GM08714 (cell line): ENCODE data around the gene MEF2C.
A peak's percentile ranks its signal among the peaks of the same experiment; 100 is the strongest.

Experiments used
- H3K4me3 ChIP-seq: fragments of 200-500 bp; sonication (Bioruptor generic); 2 replicates; pipeline ENCODE4 v1.5.1; 2014; ENCODE audit warnings: mild to moderate bottlenecking, low read length, inconsistent platforms
- ZNF274 ChIP-seq: IDR thresholded peaks from 2 replicates; pipeline ENCODE4 v1.6.1; 2012; ENCODE audit warnings: mild to moderate bottlenecking, low read depth, low read length

MEF2C gene

DNA sequence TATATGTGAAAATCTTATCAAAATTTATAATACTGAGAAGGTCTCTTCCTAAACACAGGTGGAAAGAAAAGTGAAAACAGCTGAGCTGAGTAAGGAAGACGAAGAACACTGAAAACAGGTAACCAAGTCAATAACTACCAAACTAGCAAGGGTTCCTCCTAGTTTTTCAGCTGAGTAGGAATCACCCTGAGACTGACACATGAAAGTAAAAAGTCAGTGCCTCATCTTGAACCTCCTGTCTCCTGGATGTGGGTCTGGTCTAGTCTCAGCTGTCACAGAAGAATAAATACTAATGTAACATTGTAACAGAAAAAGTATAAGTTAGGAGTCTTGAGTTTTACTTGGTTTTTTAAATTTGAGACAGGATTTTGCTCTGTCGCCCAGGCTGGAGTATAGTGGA, 121.0 kb downstream of the MEF2C start:
- H3K4me3 ChIP-seq = no peak overlapping the region
- TF ChIP-seq ZNF274 = no peak

DNA sequence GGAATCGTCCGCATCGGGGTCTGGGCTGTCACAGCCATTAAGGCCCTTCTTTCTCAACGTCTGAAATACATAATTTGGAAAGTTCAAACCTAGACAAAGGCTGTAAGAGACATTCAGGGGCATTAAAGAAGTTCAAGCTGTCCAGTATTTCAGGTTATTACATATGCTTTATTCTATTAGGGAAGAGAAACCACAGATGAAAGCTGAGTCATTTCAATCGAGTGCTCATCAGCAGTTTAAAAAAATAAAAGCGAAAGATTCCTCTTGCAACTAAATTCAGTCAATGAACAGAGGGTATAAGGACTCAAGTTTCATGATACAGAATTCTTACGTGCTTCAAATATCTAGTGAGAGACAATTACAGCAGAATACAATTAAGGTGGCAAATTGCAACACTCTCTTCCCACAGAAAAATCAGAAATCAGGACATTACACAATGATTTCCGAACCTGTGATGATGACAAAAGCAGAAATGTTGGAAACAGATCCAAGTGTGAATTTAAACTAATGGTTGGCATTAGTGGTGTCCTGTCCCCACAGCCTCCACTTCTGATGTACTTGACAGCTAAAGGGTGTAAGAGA, 121.6 kb downstream of the MEF2C start:
- TF ChIP-seq ZNF274 = no peak
- no peak overlapping the region for H3K4me3 ChIP-seq

DNA sequence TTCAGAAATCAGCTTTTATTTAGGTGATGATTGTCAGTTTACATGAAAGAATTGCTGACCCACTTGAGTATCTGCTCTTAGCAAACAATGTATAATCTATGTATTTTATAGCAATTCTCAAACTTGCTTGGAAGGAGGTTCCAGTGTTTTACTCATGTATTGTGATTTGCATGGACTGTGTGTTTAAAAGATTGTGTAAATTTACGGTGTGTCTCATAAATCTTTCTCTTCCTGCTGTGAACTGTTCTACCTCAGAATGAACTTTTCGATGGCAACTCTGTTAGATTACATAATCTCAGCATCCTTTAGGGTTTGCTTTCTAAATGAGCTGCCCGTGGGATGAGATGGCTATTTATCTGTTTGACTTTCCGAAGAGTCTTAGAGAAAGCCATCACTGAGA, 122.5 kb downstream of the MEF2C start:
- no peak for TF ChIP-seq ZNF274
- no peak overlapping the region for H3K4me3 ChIP-seq

DNA sequence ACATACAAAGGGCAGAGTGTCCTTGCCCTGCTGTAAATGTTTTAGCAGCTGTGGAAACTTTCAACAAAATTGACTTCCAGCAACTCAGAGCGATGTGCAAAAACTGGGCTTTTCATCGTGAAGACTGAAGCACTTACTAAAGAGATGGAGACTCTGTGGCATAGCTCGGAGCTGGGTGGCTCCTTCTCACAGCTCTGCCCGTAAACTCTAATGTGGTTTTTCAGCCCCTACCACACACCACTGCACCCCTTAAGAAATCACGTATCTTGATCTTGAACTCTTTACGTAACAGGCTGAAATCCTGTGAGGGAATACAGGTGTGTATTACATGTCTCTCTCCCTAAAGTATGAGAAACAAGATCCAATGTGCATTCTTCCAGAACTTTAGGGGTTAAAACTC, 124.4 kb downstream of the MEF2C start:
- no peak for TF ChIP-seq ZNF274
- H3K4me3 ChIP-seq = no peak overlapping the region

DNA sequence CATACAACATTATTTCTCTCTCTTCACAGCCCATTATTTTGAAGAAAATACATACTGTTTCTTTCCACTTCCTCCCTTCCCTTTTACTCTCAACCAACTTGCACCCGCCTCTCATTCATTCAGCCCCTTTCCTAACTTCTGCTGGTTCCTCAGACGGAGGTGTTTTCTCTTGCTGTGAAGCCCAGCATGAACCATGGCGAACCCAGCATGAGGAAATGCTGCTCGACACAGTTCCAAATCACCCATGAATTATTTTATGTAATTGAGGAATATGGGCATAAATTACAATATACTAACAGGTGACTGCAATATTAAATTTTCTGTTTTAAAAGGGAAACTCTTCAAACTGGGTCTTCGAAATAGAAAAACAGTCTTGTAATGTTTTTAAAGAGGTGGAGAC, 124.8 kb downstream of the MEF2C start:
- TF ChIP-seq ZNF274 = no peak
- H3K4me3 ChIP-seq = no peak overlapping the region

DNA sequence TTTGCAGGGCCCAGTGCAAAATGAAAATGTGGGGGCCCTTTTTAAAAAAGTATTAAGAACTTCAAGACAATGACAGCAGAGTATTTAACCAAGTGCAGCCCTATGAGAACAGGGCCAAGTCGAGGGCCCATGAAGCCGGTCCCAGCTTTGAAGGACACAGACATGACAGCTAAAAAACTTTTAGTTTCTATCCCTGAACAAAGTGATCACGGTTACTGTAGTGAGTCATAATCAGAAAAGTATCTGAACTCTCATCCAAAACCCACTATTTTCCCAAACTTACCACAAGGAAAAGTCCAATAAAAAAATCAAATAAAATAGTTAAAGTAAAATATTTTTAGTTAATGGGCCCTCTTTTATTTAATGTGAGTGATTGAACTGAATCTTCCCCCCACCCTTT, 126.0 kb downstream of the MEF2C start:
- TF ChIP-seq ZNF274 = no peak
- no peak overlapping the region for H3K4me3 ChIP-seq

DNA sequence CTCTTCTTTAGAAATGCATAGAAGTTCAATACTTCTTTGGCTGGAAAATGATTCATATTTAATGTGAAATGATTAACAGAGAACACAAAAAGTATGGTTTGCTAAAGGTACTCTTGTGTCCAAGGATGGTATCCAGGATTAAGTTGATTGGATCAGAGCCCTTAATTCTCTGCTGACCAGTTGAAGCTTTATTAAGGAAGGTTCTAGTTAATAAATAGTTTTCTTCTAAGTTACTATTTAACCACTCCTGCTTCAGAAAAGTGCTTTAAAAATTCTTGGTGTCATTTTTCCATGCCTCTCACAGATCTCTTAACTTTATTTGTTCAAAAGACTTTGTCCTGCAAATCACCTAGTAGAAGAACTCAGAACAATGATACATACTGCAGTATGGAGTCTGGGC, 134.3 kb downstream of the MEF2C start:
- H3K4me3 ChIP-seq = peak overlapping the region; percentile 43; the same call in 1 of the 2 replicates
- TF ChIP-seq ZNF274 = no peak

DNA sequence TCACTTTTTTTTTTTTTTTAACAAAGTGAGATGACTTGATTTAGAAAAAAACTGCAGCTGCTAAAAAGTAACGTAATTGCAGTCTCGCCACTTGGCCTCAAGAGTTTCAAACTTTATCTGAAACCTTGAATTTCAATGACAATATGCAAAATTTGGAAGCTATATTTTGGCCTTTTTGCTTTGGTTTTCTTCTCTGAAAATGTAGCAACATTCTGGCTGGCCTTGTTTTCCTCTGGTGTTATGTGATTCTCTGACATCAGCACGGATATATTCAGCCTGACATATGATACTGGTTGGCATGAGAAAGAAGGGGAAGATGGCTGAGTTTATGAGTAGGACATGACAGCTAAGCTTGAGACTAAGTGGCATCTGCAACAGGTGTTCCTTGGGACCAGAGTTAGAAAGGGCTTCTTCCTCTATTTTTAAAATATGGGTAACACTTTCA, 136.5 kb downstream of the MEF2C start:
- H3K4me3 ChIP-seq = no peak overlapping the region

DNA sequence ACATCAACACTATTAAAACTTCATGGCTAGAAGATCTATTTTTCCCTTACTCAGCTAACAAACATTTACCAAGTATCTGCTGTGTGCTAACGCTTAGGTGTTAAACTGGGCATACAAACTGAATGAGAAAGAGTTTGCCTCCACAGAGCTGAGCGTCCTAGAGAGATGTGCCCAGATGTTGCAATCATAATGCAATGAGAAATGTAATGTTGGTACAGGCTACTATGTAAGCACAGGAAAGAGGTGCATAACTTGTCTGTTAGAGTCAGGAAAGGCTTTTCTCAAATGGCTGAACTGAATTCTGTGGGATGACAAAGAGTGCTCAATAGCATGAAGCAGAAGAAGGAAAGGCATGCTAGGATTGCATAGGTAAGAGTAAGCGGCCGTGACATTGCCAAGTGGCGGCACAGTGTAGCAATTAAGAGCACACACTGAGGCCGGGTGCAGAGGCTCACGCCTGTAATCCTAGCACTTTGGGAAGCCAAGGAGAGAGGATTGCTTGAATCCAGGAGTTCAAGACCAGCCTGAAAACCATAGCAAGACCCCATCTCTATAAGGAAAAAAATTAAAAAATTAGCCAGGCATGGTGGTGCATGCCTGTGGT, 137.8 kb downstream of the MEF2C start:
- H3K4me3 ChIP-seq = no peak overlapping the region
- no peak for TF ChIP-seq ZNF274

More for the DNA sequence above, 136.5 kb downstream of the MEF2C start:
- TF ChIP-seq ZNF274 = no peak

DNA sequence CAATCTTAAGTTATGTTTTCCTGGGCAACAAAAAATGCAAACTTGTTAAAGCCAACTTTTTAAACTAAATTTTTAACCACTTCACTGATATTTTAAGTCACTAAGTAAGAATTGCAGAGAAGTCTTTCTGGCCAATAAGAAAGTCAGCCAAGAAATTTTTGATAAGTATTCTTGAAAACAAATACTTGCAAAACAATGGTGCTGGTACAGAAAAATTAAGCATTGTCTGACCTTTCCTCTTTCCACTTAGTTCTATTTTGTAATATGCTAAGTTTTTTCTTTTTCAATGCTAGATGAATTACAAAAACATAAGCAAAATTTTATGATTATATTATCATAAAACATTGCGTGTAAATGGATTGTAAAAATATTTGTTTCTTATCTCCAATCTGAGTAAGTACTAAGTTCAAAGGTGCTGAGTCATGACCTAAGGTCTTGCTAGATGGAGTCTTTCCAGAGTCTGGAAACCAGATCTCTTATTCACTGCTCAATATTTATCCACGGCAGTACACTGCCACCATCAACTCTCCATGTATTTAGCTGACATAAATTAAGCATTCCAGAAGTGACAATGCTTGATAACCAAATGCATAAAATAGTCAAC, 139.7 kb downstream of the MEF2C start:
- no peak overlapping the region for H3K4me3 ChIP-seq
- no peak for TF ChIP-seq ZNF274

DNA sequence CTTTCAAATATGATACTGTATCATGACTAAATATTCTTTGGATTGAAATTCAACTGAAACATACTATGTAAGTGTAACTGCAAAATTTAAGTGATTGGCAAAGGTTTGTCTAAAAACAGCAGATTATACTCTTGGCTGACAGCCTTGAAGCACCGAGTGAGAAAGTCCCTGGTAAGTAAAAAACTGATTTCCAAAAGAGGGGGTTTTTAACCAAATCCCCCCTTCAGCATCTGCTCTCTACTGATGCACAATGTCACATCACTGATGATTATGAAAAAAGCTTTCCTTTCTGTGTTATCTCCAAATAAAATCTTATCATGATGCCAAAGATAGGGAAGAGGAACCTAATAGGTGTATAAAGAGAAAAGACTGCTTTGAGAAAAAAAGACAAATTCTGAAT, 141.0 kb downstream of the MEF2C start:
- no peak overlapping the region for H3K4me3 ChIP-seq
- TF ChIP-seq ZNF274 = no peak

DNA sequence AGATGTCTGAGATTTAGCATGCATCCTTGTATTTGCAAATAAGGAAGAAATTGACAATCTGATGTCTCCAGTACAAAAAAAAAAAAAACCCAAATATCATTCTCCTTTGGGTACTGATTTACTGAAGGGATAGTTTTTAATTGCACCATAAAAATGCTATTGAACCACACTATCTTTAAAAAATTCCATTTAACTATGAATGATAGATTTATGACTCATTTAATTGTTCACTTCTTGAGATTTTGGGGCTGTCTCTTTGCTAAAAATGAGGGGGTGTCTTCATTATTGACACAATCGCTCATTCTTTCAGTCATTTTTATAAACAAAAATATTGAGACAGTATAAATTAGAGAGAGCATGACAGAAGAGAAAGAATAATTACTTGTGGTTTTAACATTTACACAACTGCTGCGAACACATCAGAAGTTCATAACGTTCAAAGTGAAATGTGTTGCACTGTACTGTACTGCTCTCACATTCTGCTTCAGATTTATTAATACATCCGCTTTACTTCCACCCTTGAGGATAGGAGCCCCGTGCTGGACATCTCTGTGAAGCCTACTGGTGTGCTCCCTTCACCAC, 142.3 kb downstream of the MEF2C start:
- no peak for TF ChIP-seq ZNF274
- H3K4me3 ChIP-seq = no peak overlapping the region

DNA sequence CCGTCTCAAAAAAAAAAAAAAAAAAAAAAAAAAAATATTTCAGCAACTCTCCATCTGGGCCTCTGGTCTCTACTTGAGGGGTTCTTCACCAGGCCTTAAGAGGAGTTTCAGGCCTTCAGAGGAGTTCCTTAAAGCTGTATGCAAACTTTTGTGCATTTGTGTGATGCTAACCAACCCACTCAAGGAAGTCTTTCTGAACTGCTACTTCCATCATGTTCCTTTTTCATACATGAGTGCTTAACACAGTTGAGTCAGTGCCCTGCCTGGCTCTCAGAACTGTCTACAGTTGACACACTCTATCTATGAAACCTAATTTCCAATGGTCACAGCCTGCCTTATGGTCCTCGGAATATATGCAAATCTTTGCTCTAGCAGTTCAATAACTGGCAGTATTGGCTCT, 146.5 kb downstream of the MEF2C start:
- no peak for TF ChIP-seq ZNF274
- no peak overlapping the region for H3K4me3 ChIP-seq

DNA sequence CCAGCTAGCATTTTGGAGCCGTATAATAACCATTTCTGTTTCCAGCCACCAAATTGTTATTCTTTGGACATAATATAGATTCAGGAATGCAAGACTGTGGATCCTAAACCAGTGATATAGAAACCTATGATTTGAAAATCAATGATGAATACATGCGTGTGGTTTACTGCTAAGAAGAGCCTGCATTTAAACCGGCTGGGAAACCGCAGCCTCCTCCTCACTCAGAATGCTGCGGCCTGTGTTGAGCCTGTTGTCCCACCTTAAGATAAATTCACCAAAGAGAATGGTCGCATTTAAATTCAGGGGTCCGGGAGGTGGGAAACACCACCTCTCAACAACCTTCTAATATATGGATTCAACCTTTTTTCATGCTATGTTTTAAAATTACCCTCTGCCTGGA, 148.0 kb downstream of the MEF2C start:
- no peak for TF ChIP-seq ZNF274
- H3K4me3 ChIP-seq = no peak overlapping the region

DNA sequence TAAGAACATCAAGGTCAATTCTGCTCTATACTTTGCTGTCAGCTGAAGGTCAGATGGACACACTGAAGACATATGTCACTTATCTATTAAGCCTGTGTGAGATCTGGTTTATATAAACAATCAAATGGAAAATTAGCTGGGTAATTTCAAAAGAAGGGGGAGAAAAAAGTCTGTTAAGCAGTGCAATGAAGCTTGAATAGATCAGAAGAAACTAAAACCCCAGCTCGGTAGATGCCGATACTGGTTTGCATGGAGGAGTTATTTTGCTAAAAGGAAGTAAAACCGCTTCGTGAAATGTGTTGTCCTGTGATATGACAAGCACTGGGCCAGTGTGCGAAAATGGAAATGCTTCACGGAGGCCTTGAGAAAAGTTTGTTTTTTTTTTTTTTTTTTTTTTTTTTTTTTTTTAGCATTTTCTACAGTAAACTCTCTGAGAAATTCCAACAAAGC, 148.8 kb downstream of the MEF2C start:
- H3K4me3 ChIP-seq = no peak overlapping the region; the same call in 1 of the 2 replicates
- TF ChIP-seq ZNF274 = no peak
